A549 (cell line): ENCODE measurements around the gene PRR14. TPM values are rescaled to one million over a fixed set of nuclear protein-coding genes. Genes with fewer than 3 reads are reported as not detected.
A peak's percentile ranks its signal among the peaks of the same experiment; 100 is the strongest.

Experiments used
- BHLHE40 ChIP-seq: IDR thresholded peaks from 2 replicates; pipeline ENCODE4 v1.6.1; 2012; ENCODE audit warnings: low read depth, low read length, inconsistent platforms
- CBX8 ChIP-seq: fragments of 200-600 bp; sonication (generic); IDR thresholded peaks from 2 replicates; pipeline ENCODE4 v1.6.1; 2016
- EHF ChIP-seq: fragments of 250-450 bp; sonication (Bioruptor Pico); IDR thresholded peaks from 2 replicates; pipeline ENCODE4 v1.5.0; 2020; ENCODE audit warnings: mild to moderate bottlenecking
- EHMT2 ChIP-seq: fragments of 200-600 bp; sonication (generic); IDR thresholded peaks from 2 replicates; pipeline ENCODE4 v1.6.1; 2016; ENCODE audit warnings: antibody characterized with exemption, low read depth, mild to moderate bottlenecking, moderate library complexity
- EP300 ChIP-seq, 2 experiments: fragments of >200 bp; sonication (Bioruptor Twin); formaldehyde crosslinking; IDR thresholded peaks; 2 replicates in 1 of 2; 3 replicates in 1 of 2; pipeline ENCODE4 v1.6.1; 2016 to 2017
- ESRRA ChIP-seq: fragments of 150-350 bp; IDR thresholded peaks from 2 replicates; pipeline ENCODE4 v1.6.1; 2014; ENCODE audit warnings: mild to moderate bottlenecking, low read length, borderline replicate concordance
- FOSL2 ChIP-seq, 2 experiments: fragments of 450-650 bp in 1 of 2; fragments of >200 bp in 1 of 2; sonication (Bioruptor Twin) in 1 of 2; formaldehyde crosslinking; IDR thresholded peaks; 2 replicates each; pipeline versions ENCODE4 v1.5.0 to v1.6.1; 2016 to 2020; ENCODE audit warnings: mild to moderate bottlenecking in 1 of 2, moderate library complexity in 1 of 2
- HDAC2 ChIP-seq: fragments of 200-600 bp; sonication (generic); IDR thresholded peaks from 2 replicates; pipeline ENCODE4 v1.6.1; 2016
- HEYL ChIP-seq: fragments of 250-450 bp; sonication (Bioruptor Pico); IDR thresholded peaks from 2 replicates; pipeline ENCODE4 v1.8.0; 2021; ENCODE audit warnings: mild to moderate bottlenecking, moderate library complexity
- HOXA7 ChIP-seq: fragments of 250-450 bp; sonication (Bioruptor Pico); IDR thresholded peaks from 2 replicates; pipeline ENCODE4 v1.5.0; 2020; ENCODE audit warnings: mild to moderate bottlenecking, moderate library complexity
- HOXB5 ChIP-seq: fragments of 250-450 bp; sonication (Bioruptor Pico); IDR thresholded peaks from 2 replicates; pipeline ENCODE4 v1.5.0; 2020; ENCODE audit warnings: mild to moderate bottlenecking, moderate library complexity
- JUN ChIP-seq, 2 experiments: fragments of >200 bp; sonication (Bioruptor Twin); formaldehyde crosslinking; IDR thresholded peaks; 2 replicates in 1 of 2; 3 replicates in 1 of 2; pipeline ENCODE4 v1.6.1; 2016 to 2017
- NFE2L2 ChIP-seq: fragments of 150-350 bp; conservative IDR thresholded peaks from 2 replicates; pipeline ENCODE4 v1.6.1; 2014; ENCODE audit warnings: low read length
- NPAS2 ChIP-seq: fragments of 250-450 bp; sonication (Bioruptor Pico); IDR thresholded peaks from 2 replicates; pipeline ENCODE4 v1.8.0; 2022; ENCODE audit warnings: mild to moderate bottlenecking, moderate library complexity, borderline replicate concordance
- NR3C1 ChIP-seq: fragments of >200 bp; sonication (Bioruptor Twin); formaldehyde crosslinking; IDR thresholded peaks from 3 replicates; pipeline ENCODE4 v1.6.1; 2017
- PHF8 ChIP-seq: fragments of 200-600 bp; sonication (generic); IDR thresholded peaks from 2 replicates; pipeline ENCODE4 v1.6.1; 2016; ENCODE audit warnings: low read depth, mild to moderate bottlenecking, antibody characterized with exemption, moderate library complexity, borderline replicate concordance
- POLR2A ChIP-seq: IDR thresholded peaks from 2 replicates; pipeline ENCODE4 v1.6.1; 2012; ENCODE audit warnings: mild to moderate bottlenecking, low read length
- POLR2AphosphoS2 ChIP-seq: conservative IDR thresholded peaks from 2 replicates; pipeline ENCODE4 v1.6.1; 2012; ENCODE audit warnings: low read length, improper control_type of control experiment, inconsistent platforms
- RNF2 ChIP-seq: fragments of 200-600 bp; sonication (generic); IDR thresholded peaks from 2 replicates; pipeline ENCODE4 v1.6.1; 2016; ENCODE audit warnings: low read depth, mild to moderate bottlenecking, antibody characterized with exemption, moderate library complexity, borderline replicate concordance
- SMC3 ChIP-seq: fragments of >200 bp; sonication (Bioruptor Twin); formaldehyde crosslinking; IDR thresholded peaks from 3 replicates; pipeline ENCODE4 v1.6.1; 2018; ENCODE audit warnings: inconsistent platforms
- TFCP2L1 ChIP-seq: fragments of 250-450 bp; sonication (Bioruptor Pico); IDR thresholded peaks from 2 replicates; pipeline ENCODE4 v1.5.0; 2021; ENCODE audit warnings: mild to moderate bottlenecking
- TP53 ChIP-seq: fragments of 250-450 bp; sonication (Bioruptor Pico); IDR thresholded peaks from 2 replicates; pipeline ENCODE4 v1.5.0; 2021; ENCODE audit warnings: mild to moderate bottlenecking, moderate library complexity
- ZC3H11A ChIP-seq: fragments of 450-650 bp; IDR thresholded peaks from 2 replicates; pipeline ENCODE4 v1.6.1; 2014; ENCODE audit warnings: antibody characterized with exemption, mild to moderate bottlenecking
- ZFP36 ChIP-seq: fragments of 450-650 bp; IDR thresholded peaks from 2 replicates; pipeline ENCODE4 v1.6.1; 2014; ENCODE audit warnings: borderline replicate concordance; ENCODE audit not compliant: partially characterized antibody
- ZNF302 ChIP-seq: fragments of 250-450 bp; sonication (Bioruptor Pico); IDR thresholded peaks from 2 replicates; pipeline ENCODE4 v1.9.0; 2021; ENCODE audit warnings: inconsistent platforms, mild to moderate bottlenecking, moderate library complexity
- ZSCAN20 ChIP-seq: fragments of 250-450 bp; sonication (Bioruptor Pico); IDR thresholded peaks from 2 replicates; pipeline ENCODE4 v1.8.0; 2022; ENCODE audit warnings: mild to moderate bottlenecking, moderate library complexity
- polyA plus RNA-seq, 4 experiments: library from polyadenylated mRNA; depleted of rRNA in 3 of 4; stranded (reverse); fragments of >200 nt; fragmentation: RNase III in 1 of 4; extraction: RNeasy Plus Mini Kit Qiagen cat#74134 plus additional on column Dnase treatment in 1 of 4; gene quantifications; 2 replicates in 3 of 4; 3 replicates in 1 of 4; pipeline ENCODE4 v1.2.3, GENCODE V29; 2011 to 2017
- TF ChIP-seq, protein P1 (sequence below): fragments of 250-450 bp; sonication (Bioruptor Pico); IDR thresholded peaks from 2 replicates; pipeline ENCODE4 v1.5.0; 2021; ENCODE audit warnings: mild to moderate bottlenecking, moderate library complexity, borderline replicate concordance
- TF ChIP-seq, protein P2 (sequence below): IDR thresholded peaks from 2 replicates; pipeline ENCODE4 v1.6.1; 2012
- TF ChIP-seq, protein P3 (sequence below): IDR thresholded peaks from 2 replicates; pipeline ENCODE4 v1.6.1; 2012
- TF ChIP-seq, protein P4 (sequence below): fragments of 450-650 bp; IDR thresholded peaks from 2 replicates; pipeline ENCODE4 v1.6.1; 2014; ENCODE audit warnings: antibody characterized with exemption
- TF ChIP-seq, protein P5 (sequence below): fragments of 150-350 bp; IDR thresholded peaks from 2 replicates; pipeline ENCODE4 v1.6.1; 2014; ENCODE audit warnings: low read depth, mild to moderate bottlenecking, low read length
- TF ChIP-seq, protein P6 (sequence below): fragments of >200 bp; sonication (Bioruptor Twin); formaldehyde crosslinking; IDR thresholded peaks from 3 replicates; pipeline ENCODE4 v1.5.1; 2016
- TF ChIP-seq, protein P7 (sequence below): IDR thresholded peaks from 2 replicates; pipeline ENCODE4 v1.6.1; 2012; ENCODE audit warnings: low read depth, borderline replicate concordance
- TF ChIP-seq, protein P8 (sequence below): fragments of >200 bp; sonication (Bioruptor Twin); formaldehyde crosslinking; IDR thresholded peaks from 2 replicates; pipeline ENCODE4 v1.6.1; 2016

The PRR14 gene
- polyA plus RNA-seq, 2 of the 4 experiments (the other 2 are of a cell fraction) = 6.3 to 18.2 TPM

DNA sequence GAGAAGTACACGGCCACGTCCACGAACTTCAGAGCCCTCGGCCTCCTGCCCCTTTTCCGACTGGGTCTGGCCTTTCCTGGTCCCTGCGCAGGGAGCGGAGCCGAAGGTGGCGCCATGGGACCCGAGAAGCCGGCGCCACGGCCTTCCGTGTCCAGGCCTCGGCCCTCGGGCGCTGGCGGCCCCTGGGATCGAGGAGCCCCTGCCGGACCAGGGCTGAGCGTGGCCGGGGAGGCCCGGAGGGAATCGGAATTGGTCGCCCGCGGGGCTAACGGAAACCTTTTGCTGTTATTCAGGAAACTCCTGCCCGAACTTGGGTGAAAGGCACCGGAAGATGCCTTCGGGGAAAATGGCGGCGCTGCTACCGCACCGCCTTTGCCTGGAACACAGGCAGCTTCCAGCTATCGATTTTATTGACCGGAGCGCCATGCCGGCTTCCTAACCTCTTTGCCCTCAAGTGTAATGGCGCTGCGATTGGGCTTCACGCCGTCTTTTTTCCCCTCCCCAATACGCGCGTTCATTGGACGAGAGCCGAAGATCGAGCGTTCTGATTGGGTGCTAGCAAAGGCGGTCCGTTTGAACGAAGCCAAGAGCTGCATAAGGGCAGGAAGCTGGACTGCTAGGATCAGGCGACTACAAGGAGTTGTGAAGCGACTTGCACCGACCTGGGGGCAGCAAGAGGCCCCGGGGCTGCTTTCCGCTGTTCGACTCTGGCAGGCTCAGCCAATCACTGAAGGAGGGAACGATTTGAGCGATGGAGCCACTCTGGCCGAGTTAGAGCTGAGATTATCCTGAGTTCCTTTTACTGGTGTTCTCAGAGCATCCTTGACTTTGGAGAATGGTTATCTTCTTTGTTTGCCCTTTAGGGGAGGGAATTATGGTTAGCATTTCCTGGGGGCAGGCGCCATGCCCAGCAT, 40.6 kb upstream of the PRR14 start, which contains the start of gene ZNF689 (continued):
- no peak for TF ChIP-seq HEYL (CRISPR knock-in tag)
- TF ChIP-seq POLR2AphosphoS2 = no peak
- TF ChIP-seq, protein P1, sequence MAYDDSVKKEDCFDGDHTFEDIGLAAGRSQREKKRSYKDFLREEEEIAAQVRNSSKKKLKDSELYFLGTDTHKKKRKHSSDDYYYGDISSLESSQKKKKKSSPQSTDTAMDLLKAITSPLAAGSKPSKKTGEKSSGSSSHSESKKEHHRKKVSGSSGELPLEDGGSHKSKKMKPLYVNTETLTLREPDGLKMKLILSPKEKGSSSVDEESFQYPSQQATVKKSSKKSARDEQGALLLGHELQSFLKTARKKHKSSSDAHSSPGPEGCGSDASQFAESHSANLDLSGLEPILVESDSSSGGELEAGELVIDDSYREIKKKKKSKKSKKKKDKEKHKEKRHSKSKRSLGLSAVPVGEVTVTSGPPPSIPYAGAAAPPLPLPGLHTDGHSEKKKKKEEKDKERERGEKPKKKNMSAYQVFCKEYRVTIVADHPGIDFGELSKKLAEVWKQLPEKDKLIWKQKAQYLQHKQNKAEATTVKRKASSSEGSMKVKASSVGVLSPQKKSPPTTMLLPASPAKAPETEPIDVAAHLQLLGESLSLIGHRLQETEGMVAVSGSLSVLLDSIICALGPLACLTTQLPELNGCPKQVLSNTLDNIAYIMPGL = peak; percentile 38; the same call in 1 of the 2 replicates
- TF ChIP-seq, protein P2, sequence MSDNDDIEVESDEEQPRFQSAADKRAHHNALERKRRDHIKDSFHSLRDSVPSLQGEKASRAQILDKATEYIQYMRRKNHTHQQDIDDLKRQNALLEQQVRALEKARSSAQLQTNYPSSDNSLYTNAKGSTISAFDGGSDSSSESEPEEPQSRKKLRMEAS = peak; percentile 57
- TF ChIP-seq JUN (IDR thresholded peaks at IDR 0.05) = peak; percentile 68 to 93
- TF ChIP-seq POLR2A = 0 out of 2 replicates have a peak, but pooled peaks have one; percentile 23
- no peak for TF ChIP-seq NR3C1
- TF ChIP-seq ESRRA = no peak
- TF ChIP-seq ZC3H11A = no peak
- TF ChIP-seq EHMT2 = no peak
- TF ChIP-seq, protein P3, sequence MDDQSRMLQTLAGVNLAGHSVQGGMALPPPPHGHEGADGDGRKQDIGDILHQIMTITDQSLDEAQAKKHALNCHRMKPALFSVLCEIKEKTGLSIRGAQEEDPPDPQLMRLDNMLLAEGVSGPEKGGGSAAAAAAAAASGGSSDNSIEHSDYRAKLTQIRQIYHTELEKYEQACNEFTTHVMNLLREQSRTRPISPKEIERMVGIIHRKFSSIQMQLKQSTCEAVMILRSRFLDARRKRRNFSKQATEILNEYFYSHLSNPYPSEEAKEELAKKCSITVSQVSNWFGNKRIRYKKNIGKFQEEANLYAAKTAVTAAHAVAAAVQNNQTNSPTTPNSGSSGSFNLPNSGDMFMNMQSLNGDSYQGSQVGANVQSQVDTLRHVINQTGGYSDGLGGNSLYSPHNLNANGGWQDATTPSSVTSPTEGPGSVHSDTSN = peak; percentile 62; the same call in 1 of the 2 replicates
- TF ChIP-seq TP53 = no peak
- no peak for TF ChIP-seq CBX8
- TF ChIP-seq NPAS2 = no peak
- no peak for TF ChIP-seq SMC3
- peak; percentile 94; the same call in 1 of the 2 replicates for TF ChIP-seq PHF8
- TF ChIP-seq HOXB5 (CRISPR knock-in tag) = no peak
- TF ChIP-seq FOSL2 (IDR thresholded peaks at IDR 0.05) = no peak
- TF ChIP-seq FOSL2 (CRISPR knock-in tag; IDR thresholded peaks at IDR 0.05) = no peak
- TF ChIP-seq NFE2L2 = no peak
- no peak for TF ChIP-seq HOXA7 (CRISPR knock-in tag)
- no peak for TF ChIP-seq EHF (CRISPR knock-in tag)
- TF ChIP-seq, protein P4, sequence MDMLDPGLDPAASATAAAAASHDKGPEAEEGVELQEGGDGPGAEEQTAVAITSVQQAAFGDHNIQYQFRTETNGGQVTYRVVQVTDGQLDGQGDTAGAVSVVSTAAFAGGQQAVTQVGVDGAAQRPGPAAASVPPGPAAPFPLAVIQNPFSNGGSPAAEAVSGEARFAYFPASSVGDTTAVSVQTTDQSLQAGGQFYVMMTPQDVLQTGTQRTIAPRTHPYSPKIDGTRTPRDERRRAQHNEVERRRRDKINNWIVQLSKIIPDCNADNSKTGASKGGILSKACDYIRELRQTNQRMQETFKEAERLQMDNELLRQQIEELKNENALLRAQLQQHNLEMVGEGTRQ = no peak
- TF ChIP-seq, protein P5, sequence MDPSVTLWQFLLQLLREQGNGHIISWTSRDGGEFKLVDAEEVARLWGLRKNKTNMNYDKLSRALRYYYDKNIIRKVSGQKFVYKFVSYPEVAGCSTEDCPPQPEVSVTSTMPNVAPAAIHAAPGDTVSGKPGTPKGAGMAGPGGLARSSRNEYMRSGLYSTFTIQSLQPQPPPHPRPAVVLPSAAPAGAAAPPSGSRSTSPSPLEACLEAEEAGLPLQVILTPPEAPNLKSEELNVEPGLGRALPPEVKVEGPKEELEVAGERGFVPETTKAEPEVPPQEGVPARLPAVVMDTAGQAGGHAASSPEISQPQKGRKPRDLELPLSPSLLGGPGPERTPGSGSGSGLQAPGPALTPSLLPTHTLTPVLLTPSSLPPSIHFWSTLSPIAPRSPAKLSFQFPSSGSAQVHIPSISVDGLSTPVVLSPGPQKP = no peak
- TF ChIP-seq HDAC2 = no peak
- TF ChIP-seq ZFP36 = no peak
- no peak for TF ChIP-seq EP300 (IDR thresholded peaks at IDR 0.05)
- TF ChIP-seq BHLHE40 = no peak
- TF ChIP-seq ZSCAN20 (CRISPR knock-in tag) = no peak
- no peak for TF ChIP-seq RNF2
- TF ChIP-seq, protein P6, sequence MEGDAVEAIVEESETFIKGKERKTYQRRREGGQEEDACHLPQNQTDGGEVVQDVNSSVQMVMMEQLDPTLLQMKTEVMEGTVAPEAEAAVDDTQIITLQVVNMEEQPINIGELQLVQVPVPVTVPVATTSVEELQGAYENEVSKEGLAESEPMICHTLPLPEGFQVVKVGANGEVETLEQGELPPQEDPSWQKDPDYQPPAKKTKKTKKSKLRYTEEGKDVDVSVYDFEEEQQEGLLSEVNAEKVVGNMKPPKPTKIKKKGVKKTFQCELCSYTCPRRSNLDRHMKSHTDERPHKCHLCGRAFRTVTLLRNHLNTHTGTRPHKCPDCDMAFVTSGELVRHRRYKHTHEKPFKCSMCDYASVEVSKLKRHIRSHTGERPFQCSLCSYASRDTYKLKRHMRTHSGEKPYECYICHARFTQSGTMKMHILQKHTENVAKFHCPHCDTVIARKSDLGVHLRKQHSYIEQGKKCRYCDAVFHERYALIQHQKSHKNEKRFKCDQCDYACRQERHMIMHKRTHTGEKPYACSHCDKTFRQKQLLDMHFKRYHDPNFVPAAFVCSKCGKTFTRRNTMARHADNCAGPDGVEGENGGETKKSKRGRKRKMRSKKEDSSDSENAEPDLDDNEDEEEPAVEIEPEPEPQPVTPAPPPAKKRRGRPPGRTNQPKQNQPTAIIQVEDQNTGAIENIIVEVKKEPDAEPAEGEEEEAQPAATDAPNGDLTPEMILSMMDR = no peak
- no peak for TF ChIP-seq ZNF302 (CRISPR knock-in tag)
- TF ChIP-seq TFCP2L1 (CRISPR knock-in tag) = no peak
- TF ChIP-seq, protein P7, sequence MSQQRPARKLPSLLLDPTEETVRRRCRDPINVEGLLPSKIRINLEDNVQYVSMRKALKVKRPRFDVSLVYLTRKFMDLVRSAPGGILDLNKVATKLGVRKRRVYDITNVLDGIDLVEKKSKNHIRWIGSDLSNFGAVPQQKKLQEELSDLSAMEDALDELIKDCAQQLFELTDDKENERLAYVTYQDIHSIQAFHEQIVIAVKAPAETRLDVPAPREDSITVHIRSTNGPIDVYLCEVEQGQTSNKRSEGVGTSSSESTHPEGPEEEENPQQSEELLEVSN = peak; percentile 18; the same call in 1 of the 2 replicates
- TF ChIP-seq, protein P8, sequence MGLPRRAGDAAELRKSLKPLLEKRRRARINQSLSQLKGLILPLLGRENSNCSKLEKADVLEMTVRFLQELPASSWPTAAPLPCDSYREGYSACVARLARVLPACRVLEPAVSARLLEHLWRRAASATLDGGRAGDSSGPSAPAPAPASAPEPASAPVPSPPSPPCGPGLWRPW = no peak
